22Rv1 (cell line): Measurements from ENCODE around the gene ZNF484.
"Not testable (repeated sequence)": the region's sequence is repeated elsewhere in the genome, so short reads cannot be mapped to it uniquely, and the experiment has no call there.

Experiments used
- H3K27ac ChIP-seq: fragments of 450-650 bp; 2 replicates; pipeline ENCODE4 v1.5.1; 2017
- ZFX ChIP-seq: fragments of 450-650 bp; IDR thresholded peaks from 2 replicates; pipeline ENCODE4 v1.6.1; 2017; ENCODE audit warnings: antibody characterized with exemption, borderline replicate concordance
- TF ChIP-seq, protein P1 (sequence below): fragments of 450-650 bp; IDR thresholded peaks from 2 replicates; pipeline ENCODE4 v1.5.1; 2017; ENCODE audit warnings: mild to moderate bottlenecking

Gene ZNF484

DNA sequence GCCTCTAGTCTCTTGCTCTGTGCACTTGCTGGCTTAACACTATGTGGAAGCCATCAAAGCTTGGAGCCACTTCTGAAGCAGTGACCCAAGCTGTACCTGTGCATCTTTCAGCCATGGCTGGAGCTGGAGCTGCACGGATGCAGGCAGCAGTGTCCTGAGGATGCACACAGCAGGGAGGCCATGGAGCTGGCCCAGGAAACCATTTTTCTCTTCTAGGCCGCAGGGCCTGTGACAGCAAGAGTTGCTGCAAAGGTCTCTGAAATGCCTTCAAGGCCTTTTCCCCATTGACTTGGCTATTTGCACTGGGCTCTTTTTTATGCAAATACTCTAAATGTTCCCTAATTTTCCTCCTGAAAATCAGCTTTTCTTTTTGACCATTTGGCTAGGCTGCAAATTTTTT is 12.9 kb upstream of the ZNF484 start:
- no peak overlapping the region for H3K27ac ChIP-seq
- TF ChIP-seq, protein P1, sequence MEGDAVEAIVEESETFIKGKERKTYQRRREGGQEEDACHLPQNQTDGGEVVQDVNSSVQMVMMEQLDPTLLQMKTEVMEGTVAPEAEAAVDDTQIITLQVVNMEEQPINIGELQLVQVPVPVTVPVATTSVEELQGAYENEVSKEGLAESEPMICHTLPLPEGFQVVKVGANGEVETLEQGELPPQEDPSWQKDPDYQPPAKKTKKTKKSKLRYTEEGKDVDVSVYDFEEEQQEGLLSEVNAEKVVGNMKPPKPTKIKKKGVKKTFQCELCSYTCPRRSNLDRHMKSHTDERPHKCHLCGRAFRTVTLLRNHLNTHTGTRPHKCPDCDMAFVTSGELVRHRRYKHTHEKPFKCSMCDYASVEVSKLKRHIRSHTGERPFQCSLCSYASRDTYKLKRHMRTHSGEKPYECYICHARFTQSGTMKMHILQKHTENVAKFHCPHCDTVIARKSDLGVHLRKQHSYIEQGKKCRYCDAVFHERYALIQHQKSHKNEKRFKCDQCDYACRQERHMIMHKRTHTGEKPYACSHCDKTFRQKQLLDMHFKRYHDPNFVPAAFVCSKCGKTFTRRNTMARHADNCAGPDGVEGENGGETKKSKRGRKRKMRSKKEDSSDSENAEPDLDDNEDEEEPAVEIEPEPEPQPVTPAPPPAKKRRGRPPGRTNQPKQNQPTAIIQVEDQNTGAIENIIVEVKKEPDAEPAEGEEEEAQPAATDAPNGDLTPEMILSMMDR, result no peak
- TF ChIP-seq ZFX, result no peak

DNA sequence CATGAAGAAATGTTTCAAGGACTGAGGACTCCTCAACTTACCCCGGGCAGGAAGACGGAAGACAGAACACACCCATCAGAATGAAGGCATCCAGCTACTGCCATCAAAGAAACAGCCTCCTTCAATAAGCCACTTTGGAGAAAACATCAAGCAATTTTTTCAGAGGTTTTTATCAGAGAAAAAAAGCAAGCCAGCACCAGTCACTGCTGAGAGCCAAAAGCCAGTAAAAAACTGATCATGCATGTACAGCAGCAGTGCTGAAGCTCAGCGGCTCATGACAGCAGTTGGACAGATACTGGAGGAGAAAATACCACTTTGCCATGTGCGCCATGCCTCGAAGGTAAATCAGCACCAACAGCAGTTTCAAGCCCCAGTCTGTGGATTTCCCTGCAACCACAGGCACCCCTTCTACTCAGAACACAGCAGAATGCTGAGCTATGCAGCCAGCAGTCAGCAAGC is 10.1 kb upstream of the ZNF484 start:
- TF ChIP-seq, protein P1, result no peak
- no peak for TF ChIP-seq ZFX
- no peak overlapping the region for H3K27ac ChIP-seq

DNA sequence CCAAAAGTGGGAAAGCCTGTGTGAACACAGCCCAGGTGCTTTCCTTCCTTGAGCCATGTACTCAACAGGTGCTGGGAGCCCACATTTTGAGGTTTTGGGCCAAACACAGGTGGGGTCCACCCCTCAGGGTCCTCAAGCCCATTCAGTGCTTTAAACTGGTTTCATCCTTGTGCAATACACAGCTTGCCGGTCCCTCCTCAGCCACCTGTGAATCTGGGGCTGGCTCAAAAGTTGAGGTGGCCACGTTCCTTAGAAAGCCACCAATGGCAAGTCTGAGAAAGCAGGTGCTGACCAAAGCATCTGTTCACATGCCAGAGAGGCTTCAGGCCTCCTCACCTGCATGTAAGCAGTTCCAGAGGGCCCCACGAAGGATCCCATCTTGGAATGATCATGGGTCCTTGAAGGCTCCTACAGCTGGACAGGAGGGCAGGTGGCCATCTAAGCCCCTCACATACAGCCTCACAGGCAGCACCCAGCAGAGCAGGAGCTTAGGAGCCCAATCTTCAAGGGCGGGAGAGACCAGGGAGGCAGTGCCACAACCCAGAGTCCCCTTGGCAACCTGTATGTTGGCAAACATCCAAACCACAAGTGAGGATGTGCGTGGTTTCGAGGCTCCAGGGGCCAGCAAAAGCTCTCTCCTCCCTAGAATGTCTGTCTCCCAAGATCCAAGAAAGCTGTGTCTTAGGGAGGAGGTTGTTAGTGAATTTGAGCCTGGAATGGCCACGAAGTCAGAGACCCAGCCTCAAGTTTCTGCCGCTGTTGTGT is 9.2 kb upstream of the ZNF484 start:
- not testable (repeated sequence) for H3K27ac ChIP-seq

DNA sequence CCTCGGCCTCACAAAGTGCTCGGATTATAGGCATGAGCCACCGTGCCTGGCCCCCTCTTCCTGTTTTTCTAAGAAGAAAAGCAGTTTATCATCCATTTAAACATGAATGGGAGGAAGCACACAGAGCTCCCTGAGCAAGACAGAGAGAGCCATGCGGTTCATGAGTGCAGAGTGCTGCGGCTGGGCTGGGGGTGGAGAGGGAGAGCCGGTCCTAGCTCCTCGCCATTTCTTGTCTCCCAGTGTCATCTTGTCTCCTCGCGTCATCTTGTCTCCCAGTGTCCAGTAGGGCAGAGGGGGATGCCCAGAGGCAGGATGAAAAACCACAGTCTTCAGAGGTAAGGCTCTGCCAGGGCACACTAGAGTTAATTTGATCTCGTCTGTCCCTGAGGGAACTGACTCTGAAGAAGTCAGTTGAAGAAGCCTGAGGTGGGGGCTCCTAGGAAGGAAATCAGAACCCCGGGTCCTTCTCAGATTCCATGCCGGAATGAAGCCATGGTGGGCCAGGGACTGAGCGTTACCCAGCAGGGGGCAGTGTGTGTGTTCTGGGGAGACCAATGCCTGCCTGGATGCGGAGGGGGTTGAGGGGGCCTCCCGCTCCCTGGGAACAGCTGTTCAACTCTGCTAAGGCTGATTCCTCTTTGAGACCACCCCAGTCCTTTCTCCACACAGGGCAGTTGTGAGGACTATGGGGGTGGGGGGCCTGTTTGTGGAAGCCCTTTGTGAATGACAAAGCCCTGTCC is 6.0 kb upstream of the ZNF484 start:
- H3K27ac ChIP-seq, result not testable (repeated sequence)

DNA sequence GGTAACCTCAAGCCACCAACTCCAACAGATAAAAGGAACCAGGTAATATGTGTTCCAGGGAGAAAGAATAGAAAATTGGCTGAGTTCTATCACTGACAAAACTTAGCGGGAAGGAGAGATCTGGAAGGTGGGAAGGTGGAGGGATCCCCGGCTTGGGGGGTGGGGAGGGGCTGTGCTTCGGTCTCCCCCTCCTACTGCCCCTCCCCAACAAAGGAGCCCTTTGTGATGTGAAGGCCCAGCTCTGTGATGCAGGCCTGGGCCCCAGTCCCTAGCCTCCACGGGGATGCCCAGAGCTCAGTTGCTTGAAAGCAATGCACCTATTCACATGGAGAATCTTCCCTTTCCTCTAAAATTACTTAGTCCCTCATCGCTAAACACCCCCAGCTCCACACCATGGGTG is 4.4 kb upstream of the ZNF484 start:
- no peak for TF ChIP-seq ZFX
- TF ChIP-seq, protein P1, result no peak
- no peak overlapping the region for H3K27ac ChIP-seq

DNA sequence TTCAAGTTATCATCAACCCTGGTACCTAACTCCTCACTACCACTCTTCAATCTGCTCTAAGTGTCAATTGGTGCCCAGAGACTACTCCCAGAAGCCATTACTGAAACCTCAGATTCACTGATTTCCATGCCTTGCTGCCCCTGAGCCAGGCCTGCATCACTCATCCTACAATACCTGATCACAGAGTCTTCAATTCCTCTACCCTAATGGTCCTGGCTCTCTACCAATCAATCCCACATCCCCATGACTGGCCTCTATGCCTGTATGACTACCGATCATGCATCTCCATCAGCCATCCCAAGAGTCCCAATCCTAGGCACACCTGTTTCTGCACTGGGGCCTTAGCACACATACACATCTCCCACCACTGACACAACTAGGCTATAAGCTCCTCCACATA is 2.5 kb downstream of the ZNF484 start:
- TF ChIP-seq ZFX, result no peak
- TF ChIP-seq, protein P1, result no peak
- no peak overlapping the region for H3K27ac ChIP-seq

DNA sequence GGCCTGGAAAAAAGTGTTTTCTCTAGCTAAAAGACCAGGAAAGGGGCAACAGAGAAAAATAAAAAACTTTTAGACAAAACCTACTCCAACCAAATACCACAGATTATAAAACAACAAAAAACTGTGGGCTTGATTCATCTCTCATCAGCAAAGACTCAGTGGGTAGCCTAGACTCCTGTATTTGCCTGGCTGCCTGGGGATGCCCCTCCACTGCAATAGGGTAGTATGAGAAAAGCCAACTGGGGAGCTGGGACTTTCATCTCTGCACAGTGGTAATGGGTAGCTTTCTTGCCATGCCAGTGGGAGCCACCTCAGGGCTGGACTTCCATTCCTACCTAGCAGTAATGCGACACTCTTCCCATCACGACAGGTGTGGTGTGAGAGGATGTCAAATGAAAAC is 7.5 kb downstream of the ZNF484 start:
- TF ChIP-seq, protein P1, result no peak
- no peak for TF ChIP-seq ZFX
- no peak overlapping the region for H3K27ac ChIP-seq

DNA sequence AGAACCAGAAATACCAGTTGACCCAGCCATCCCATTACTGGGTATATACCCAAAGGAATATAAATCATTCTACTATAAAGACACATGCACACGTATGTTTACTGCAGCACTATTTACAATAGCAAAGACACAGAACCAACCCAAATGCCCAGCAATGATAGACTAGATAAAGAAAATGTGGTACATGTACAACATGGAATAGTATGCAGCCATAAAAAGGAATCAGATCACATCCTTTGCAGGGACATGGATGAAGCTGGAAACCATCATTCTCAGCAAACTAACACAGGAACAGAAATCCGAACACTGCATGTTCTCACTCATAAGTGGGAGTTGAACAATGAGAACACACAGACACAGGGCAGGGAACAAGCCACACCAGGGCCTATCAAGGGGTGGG is 11.2 kb downstream of the ZNF484 start:
- H3K27ac ChIP-seq, result not testable (repeated sequence)

DNA sequence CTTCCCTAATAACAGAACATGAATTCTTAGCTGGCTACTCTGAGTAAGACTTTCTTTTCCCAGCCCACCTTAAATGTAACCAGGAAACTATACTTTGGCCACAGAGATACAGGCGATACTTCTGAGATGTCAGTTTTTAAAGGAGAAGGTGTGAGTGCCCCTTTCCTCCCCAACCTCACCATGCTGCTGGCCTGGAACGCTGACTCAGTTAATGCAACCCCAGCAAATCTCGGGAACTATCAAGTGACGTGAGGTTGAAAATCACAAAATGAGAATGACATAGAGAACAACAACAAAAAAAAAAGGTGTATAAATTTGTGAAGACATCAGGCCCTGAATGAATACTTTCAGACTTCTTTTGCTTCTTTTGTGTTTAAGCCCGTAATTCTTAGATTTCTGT is 13.7 kb downstream of the ZNF484 start:
- no peak overlapping the region for H3K27ac ChIP-seq
- TF ChIP-seq, protein P1, result no peak
- no peak for TF ChIP-seq ZFX
